HepG2 (cell line): ENCODE measurements around the gene OAT. TPM values are rescaled to one million over a fixed set of nuclear protein-coding genes. Genes with fewer than 3 reads are reported as not detected.

ENCODE experiments used
- ATAC-seq: fragments of 200-7000 bp; cut with Tn5 transposase; 3 replicates; pipeline ENCODE4 v1.9.1; 2020; ENCODE audit warnings: mild to moderate bottlenecking, moderate library complexity
- BruUV-seq: library from RNA; stranded (reverse); fragments of 400-500 nt; replicated peaks from 2 replicates; lab custom pipeline; 2021; lab: Mats Ljungman, UMichigan
- CTCF ChIA-PET: fragments of 300-600 bp; formaldehyde crosslinking; extraction: SDS; loops from one replicate; lab custom pipeline; 2021; ENCODE audit warnings: low total read pairs, inconsistent platforms, low intra/inter-chr PET ratio; lab: Yijun Ruan, JAX
- POLR2A ChIA-PET: fragments of 350-600 bp; sonication (Branson Sonifier 250); formaldehyde crosslinking; loops from one replicate; lab custom pipeline; 2020; ENCODE audit warnings: antibody characterized with exemption, inconsistent platforms; lab: Yijun Ruan, JAX
- DNase-seq: peaks from one replicate; pipeline ENCODE4 v3.0.0-alpha.2; 2015; ENCODE audit warnings: low spot score
- FAIRE-seq: peaks from 3 replicates; lab custom pipeline; 2011; peaks lifted over from hg19 to GRCh38; lab: Jason Lieb, UNC
- H2AFZ ChIP-seq: one replicate; pipeline ENCODE4 v1.6.1; 2011; ENCODE audit warnings: low read length, inconsistent platforms
- H3K27ac ChIP-seq: fragments of 300-600 bp; 3 replicates; pipeline ENCODE4 v1.8.0; 2011; ENCODE audit warnings: mixed run types, mild to moderate bottlenecking, mixed read lengths, low read length, inconsistent platforms; ENCODE audit not compliant: insufficient read depth; ENCODE audit errors: extremely low read length
- H3K27me3 ChIP-seq, 2 experiments: fragments of 200-600 bp in 1 of 2; 2 replicates in 1 of 2; 3 replicates in 1 of 2; pipeline versions ENCODE4 v1.6.0 to v1.8.0; 2011; ENCODE audit warnings: low read length in 2 of 2, mild to moderate bottlenecking in 2 of 2, moderate library complexity in 2 of 2, inconsistent platforms in 1 of 2; ENCODE audit not compliant: insufficient read depth in 2 of 2, control insufficient read depth in 1 of 2
- H3K36me3 ChIP-seq, 2 experiments: fragments of 200-600 bp in 1 of 2; replicated peaks in 1 of 2; 2 replicates in 1 of 2; 3 replicates in 1 of 2; pipeline versions ENCODE4 v1.5.1 to v1.8.0; 2011; ENCODE audit warnings: low read length in 2 of 2, inconsistent platforms in 1 of 2; ENCODE audit not compliant: insufficient read depth in 2 of 2, control insufficient read depth in 1 of 2
- H3K4me1 ChIP-seq: 2 replicates; pipeline ENCODE4 v1.5.1; 2012; ENCODE audit warnings: low read length, inconsistent platforms; ENCODE audit not compliant: insufficient read depth
- H3K4me2 ChIP-seq: 2 replicates; pipeline ENCODE4 v1.6.0; 2011; ENCODE audit warnings: low read depth, low read length, inconsistent platforms
- H3K4me3 ChIP-seq, 3 experiments: fragments of 200-600 bp in 1 of 3; sonication (generic), shearing (Covaris generic) in 1 of 3; replicated peaks in 1 of 3; 2 replicates each; pipeline ENCODE4 v1.5.1; 2011 to 2016; ENCODE audit warnings: low read length in 3 of 3, inconsistent platforms in 2 of 3, low read depth in 2 of 3, mild to moderate bottlenecking in 2 of 3, control low read depth in 1 of 3, mixed read lengths in 1 of 3; ENCODE audit not compliant: insufficient read depth in 1 of 3
- H3K79me2 ChIP-seq: one replicate; pipeline ENCODE4 v1.6.1; 2011; ENCODE audit warnings: low read length, inconsistent platforms; ENCODE audit not compliant: insufficient read depth
- H3K9ac ChIP-seq: 2 replicates; pipeline ENCODE4 v1.6.0; 2011; ENCODE audit warnings: mild to moderate bottlenecking, low read depth, low read length, inconsistent platforms; ENCODE audit not compliant: insufficient read depth
- H3K9me3 ChIP-seq: 2 replicates; pipeline ENCODE4 v1.5.1; 2012; ENCODE audit warnings: mild to moderate bottlenecking, low read length
- H4K20me1 ChIP-seq: 2 replicates; pipeline ENCODE4 v1.6.0; 2011; ENCODE audit warnings: inconsistent platforms, mild to moderate bottlenecking, low read length, moderate library complexity; ENCODE audit not compliant: insufficient read depth
- AHDC1 ChIP-seq: sonication (generic); formaldehyde crosslinking; IDR thresholded peaks from 2 replicates; pipeline ENCODE4 v1.5.1; 2020; ENCODE audit warnings: mild to moderate bottlenecking, missing genetic modification reagents, borderline replicate concordance
- DNMT3B ChIP-seq: conservative IDR thresholded peaks from 2 replicates; pipeline ENCODE4 v1.6.1; 2016; ENCODE audit warnings: missing biosample characterization, control low read depth
- HMG20A ChIP-seq: IDR thresholded peaks from 2 replicates; pipeline ENCODE4 v1.6.1; 2016; ENCODE audit warnings: borderline replicate concordance
- HMGA1 ChIP-seq: sonication (generic); formaldehyde crosslinking; conservative IDR thresholded peaks from 2 replicates; pipeline ENCODE4 v1.4.0; 2020; ENCODE audit warnings: missing genetic modification reagents
- HNF1A ChIP-seq, 2 experiments: sonication (generic) in 1 of 2; formaldehyde crosslinking in 1 of 2; IDR thresholded peaks; 2 replicates each; pipeline versions ENCODE4 v1.4.0 to v1.6.1; 2016 to 2020; ENCODE audit warnings: borderline replicate concordance in 1 of 2, low read depth in 1 of 2, mild to moderate bottlenecking in 1 of 2, missing genetic modification reagents in 1 of 2
- KLF13 ChIP-seq: sonication (generic); formaldehyde crosslinking; IDR thresholded peaks from 2 replicates; pipeline ENCODE4 v1.4.0; 2020; ENCODE audit warnings: mild to moderate bottlenecking, missing genetic modification reagents
- MED8 ChIP-seq: sonication (generic); formaldehyde crosslinking; IDR thresholded peaks from 2 replicates; pipeline ENCODE4 v1.8.1; 2023; ENCODE audit warnings: mild to moderate bottlenecking, missing genetic modification reagents; ENCODE audit not compliant: insufficient replicate concordance
- MIXL1 ChIP-seq: IDR thresholded peaks from 2 replicates; pipeline ENCODE4 v1.6.1; 2016
- SMYD3 ChIP-seq: sonication (generic); formaldehyde crosslinking; IDR thresholded peaks from 2 replicates; pipeline ENCODE4 v1.8.1; 2023; ENCODE audit warnings: mild to moderate bottlenecking, missing genetic modification reagents
- ZBTB38 ChIP-seq: sonication (generic); formaldehyde crosslinking; IDR thresholded peaks from 2 replicates; pipeline ENCODE4 v1.5.1; 2020; ENCODE audit warnings: mild to moderate bottlenecking, missing genetic modification reagents
- ZBTB7A ChIP-seq: sonication (generic); formaldehyde crosslinking; IDR thresholded peaks from 2 replicates; pipeline ENCODE4 v1.8.0; 2022; ENCODE audit warnings: mild to moderate bottlenecking, missing genetic modification reagents
- ZNF160 ChIP-seq: sonication (generic); formaldehyde crosslinking; IDR thresholded peaks from 2 replicates; pipeline ENCODE4 v1.8.0; 2022; ENCODE audit warnings: mild to moderate bottlenecking, inconsistent platforms, missing genetic modification reagents
- ZNF264 ChIP-seq: sonication (generic); formaldehyde crosslinking; IDR thresholded peaks from 2 replicates; pipeline ENCODE4 v1.4.0; 2020; ENCODE audit warnings: missing genetic modification reagents
- ZNF460 ChIP-seq: sonication (generic); formaldehyde crosslinking; IDR thresholded peaks from 2 replicates; pipeline ENCODE4 v1.5.1; 2020; ENCODE audit warnings: missing genetic modification reagents, mild to moderate bottlenecking, borderline replicate concordance
- ZNF558 ChIP-seq: sonication (generic); formaldehyde crosslinking; IDR thresholded peaks from 2 replicates; pipeline ENCODE4 v1.9.0; 2022; ENCODE audit warnings: mild to moderate bottlenecking, missing genetic modification reagents, borderline replicate concordance
- ZSCAN21 ChIP-seq: sonication (generic); formaldehyde crosslinking; IDR thresholded peaks from 2 replicates; pipeline ENCODE4 v1.8.0; 2022; ENCODE audit warnings: mild to moderate bottlenecking, missing genetic modification reagents, moderate library complexity, borderline replicate concordance
- WGBS: methylation state at CpG from one replicate; pipeline ENCODE4 v1.1.6; 2017; ENCODE audit warnings: low lambda C conversion rate; 5-methylcytosine and 5-hydroxymethylcytosine counted together
- in situ Hi-C: cut with HindIII; loops from 2 replicates; pipeline ENCODE4 v1.10.0; 2017; ENCODE audit warnings: low pct_unique_long_range_greater_than_20kb; ENCODE audit not compliant: extremely low pct_ligation_motif_present
- intact Hi-C: fragments of 100-400 bp; cut with micrococcal nuclease; formaldehyde crosslinking; loops from one replicate; pipeline ENCODE4 v1.10.0; 2022; ENCODE audit not compliant: unreplicated experiment
- polyA plus RNA-seq, 8 experiments: library from polyadenylated mRNA; depleted of rRNA in 3 of 8; stranded (reverse) in 7 of 8; unstranded in 1 of 8; fragments of >200 nt; fragmentation: Illumina TruSeq in 4 of 8; extraction: Trizol in 4 of 8; gene quantifications; 2 replicates each; pipeline versions ENCODE4 v1.2.1 to v1.2.3, GENCODE V29; 2011 to 2016; ENCODE audit warnings: low read depth in 4 of 8, missing spikeins in 1 of 8, mixed read lengths in 1 of 8; ENCODE audit not compliant: insufficient read depth in 1 of 8
- total RNA-seq, 5 experiments: library from RNA; depleted of rRNA; stranded (reverse); fragments of >200 nt; fragmentation: Illumina TruSeq; extraction: Trizol; gene quantifications; 2 replicates each; pipeline ENCODE4 v1.2.3, GENCODE V29; 2016; ENCODE audit warnings: low read depth in 1 of 5

OAT gene
- total and polyA plus RNA-seq, 2 of the 13 experiments (the other 11 are each of a cell fraction or from before 2014, with no cell fraction given): 87.8 to 96.7 TPM

- H3K4me2 ChIP-seq: no peak overlapping the region; the same call in 1 of the 2 replicates
- FAIRE-seq (no peak), ATAC-seq (peak; percentile 19; the same call in 2 of the 3 replicates), DNase-seq (no peak)
- H3K4me3 ChIP-seq: peak overlapping the region in 1 of 3 experiments; percentile 58; a peak in 1 of 6 replicates
- H2AFZ ChIP-seq: no peak overlapping the region
- H3K27me3 ChIP-seq: peaks cover 3 to 39% of the 10 kb centered on the region in 2 experiments; a peak in 4 of 5 replicates
- H3K36me3 ChIP-seq: no peaks in the 10 kb centered on the region
- ChIA-PET CTCF (interaction anchor here (1.4 to 2.7 kb wide), 3 partner anchors 129 to 393 kb away, joined by 7 to 35 read pairs (median 9); no protein-coding TSS in a partner anchor), POLR2A (no interaction called here)
- in situ Hi-C loops: loop anchor here (5.0 to 10.0 kb wide), 3 partner anchors 126 to 804 kb away; no protein-coding TSS in a partner anchor
- no peaks in the 10 kb centered on the region for H3K9me3 ChIP-seq
- H3K27ac ChIP-seq: no peak overlapping the region
- 20% methylated on average over 3 of the region's 9 CpGs for WGBS
- H3K4me1 ChIP-seq: peaks cover 18% of the 10 kb centered on the region; the same call in 1 of the 2 replicates
- no peaks in the 10 kb centered on the region for H3K79me2 ChIP-seq
- intact Hi-C loops: loop anchor here (5.0 kb wide), 1 partner anchor 91 kb away; no protein-coding TSS in a partner anchor
- no peak overlapping the region for H3K9ac ChIP-seq
- no peaks in the 10 kb centered on the region for H4K20me1 ChIP-seq
- no TSS peak for BruUV-seq
- TF ChIP-seq ZSCAN21 (CRISPR knock-in tag): no peak
- TF ChIP-seq MIXL1: no peak
- TF ChIP-seq KLF13 (CRISPR knock-in tag): no peak
- TF ChIP-seq MED8 (CRISPR knock-in tag): no peak
- no peak for TF ChIP-seq ZBTB7A (CRISPR knock-in tag)
- no peak for TF ChIP-seq DNMT3B (CRISPR knock-in tag)
- no peak for TF ChIP-seq HMG20A (CRISPR knock-in tag)
- TF ChIP-seq ZNF160 (CRISPR knock-in tag): no peak
- no peak for TF ChIP-seq HMGA1 (CRISPR knock-in tag)
- no peak for TF ChIP-seq HNF1A (IDR thresholded peaks at IDR 0.05; ENCODE audit: low read depth)
- TF ChIP-seq HNF1A (CRISPR knock-in tag; IDR thresholded peaks at IDR 0.05; ENCODE audit: borderline replicate concordance): no peak
- TF ChIP-seq ZBTB38 (CRISPR knock-in tag): no peak
- TF ChIP-seq ZNF264 (CRISPR knock-in tag): no peak
- no peak for TF ChIP-seq ZNF558
- no peak for TF ChIP-seq SMYD3 (CRISPR knock-in tag)
- TF ChIP-seq ZNF460: no peak
- no peak for TF ChIP-seq AHDC1 (CRISPR knock-in tag)
These were observed 30.3 kb downstream of the OAT start for GRCh38 chr10:124388476-124388822.
